ENCODE measurements around the gene ARHGAP22.

ARHGAP22 gene

GRCh38 chr10:48496831-48497779 lies 107.8 kb downstream of the ARHGAP22 start:
- DNase-seq (ENCODE audit: low read depth), result peak; percentile 49

GRCh38 chr10:48496105-48496830 lies 108.6 kb downstream of the ARHGAP22 start:
- no peak for DNase-seq (ENCODE audit: low read depth)

DNA sequence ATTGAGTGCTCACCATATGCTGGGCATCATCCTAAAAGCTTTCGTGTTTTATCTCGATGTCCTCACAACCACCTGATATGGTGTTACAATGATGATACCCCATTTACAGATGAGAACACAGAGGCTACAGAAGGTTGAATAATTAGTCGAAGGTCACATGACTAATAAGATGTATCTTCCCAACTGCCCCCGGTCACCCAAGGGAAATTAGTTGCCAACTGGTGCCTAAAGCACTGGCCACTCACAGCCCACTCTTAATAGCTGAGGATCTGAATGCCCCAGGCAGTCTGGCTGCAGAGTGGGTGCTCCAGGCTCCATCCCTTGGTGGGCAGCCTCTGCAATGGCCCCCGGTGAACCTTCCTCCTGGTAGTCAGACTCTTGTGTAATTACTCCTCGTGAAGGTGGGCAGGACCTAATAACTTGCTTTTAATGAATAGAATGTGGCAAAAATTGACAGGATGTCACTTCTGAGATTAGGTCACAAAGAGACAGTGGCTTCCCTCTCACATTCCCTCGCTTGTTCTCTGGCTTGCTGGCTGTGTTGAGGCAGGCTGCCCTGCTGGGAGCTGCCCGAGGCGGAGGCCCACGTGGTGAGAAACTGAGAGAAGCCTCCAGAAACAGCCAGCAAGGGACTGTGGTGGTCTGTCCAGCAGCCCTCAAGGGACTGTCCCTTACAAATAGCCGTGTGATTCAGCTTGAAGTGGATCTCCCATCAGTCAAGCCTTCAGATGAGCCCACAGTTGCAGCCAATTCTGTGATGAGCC lies 109.4 kb downstream of the ARHGAP22 start:
- no peak for DNase-seq (ENCODE audit: low read depth)

DNA sequence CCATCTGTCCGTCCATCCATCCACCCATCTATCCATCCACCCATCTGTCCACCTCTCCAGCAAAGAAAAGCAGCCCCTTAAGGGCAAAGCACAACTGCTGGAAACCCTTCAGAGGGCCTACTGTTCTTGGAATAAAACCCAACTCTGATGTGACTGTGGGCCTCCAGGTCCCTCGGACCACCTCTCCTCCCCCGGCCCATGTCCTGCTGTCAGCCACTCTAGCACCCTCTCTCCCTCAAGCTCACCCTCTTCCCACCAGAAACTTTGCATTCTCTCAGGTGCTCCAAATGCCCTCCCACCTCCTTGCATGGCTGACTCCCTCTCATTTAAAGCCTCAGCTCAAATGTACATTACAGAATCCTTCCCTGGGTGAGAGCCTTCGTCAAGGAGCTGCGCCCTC lies 110.3 kb downstream of the ARHGAP22 start:
- no peak for DNase-seq (ENCODE audit: low read depth)

DNA sequence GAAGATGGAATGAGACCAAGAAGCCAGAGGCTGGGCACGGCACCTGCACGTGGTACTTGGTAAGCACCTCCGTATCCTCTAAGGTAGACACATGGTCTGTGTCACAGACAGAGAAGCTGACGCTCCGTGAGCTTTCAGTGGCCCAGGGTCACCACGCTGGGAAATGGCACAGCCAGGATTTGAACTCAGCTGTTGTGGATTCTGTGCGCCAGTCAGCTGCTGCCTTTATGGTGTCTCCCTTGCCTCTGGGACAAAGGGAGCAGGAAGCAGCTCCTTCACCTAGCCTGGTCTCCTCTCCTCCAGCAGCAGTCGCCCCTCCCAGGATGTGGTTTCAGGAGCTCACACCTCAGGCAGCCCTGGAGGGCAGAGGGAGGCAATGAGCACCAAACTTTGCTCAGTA lies 110.8 kb downstream of the ARHGAP22 start:
- no peak for DNase-seq (ENCODE audit: low read depth)

GRCh38 chr10:48493083-48493871 lies 111.6 kb downstream of the ARHGAP22 start:
- no peak for DNase-seq (ENCODE audit: low read depth)

DNA sequence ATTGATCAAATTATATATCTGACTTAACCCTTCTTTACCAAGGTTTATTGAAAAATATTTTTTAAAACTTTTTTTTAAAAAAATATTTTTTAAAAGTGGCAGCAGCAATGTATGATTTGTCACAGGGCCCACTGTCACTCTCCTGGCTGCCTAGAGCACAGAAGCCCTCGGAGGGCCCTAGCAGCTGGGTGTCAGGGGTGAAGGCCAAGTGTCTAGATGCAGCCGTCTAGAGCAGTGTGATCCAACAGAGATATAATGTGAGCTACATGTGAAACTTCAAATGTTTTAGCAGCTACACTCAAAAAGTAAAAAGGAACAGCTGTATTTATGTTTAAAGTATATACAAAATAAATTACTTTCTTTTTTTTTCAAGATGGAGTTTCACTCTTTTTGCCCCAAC lies 112.7 kb downstream of the ARHGAP22 start:
- no peak for DNase-seq (ENCODE audit: low read depth)

GRCh38 chr10:48491392-48492139 lies 113.3 kb downstream of the ARHGAP22 start:
- no peak for DNase-seq (ENCODE audit: low read depth)

GRCh38 chr10:48490946-48491345 lies 113.9 kb downstream of the ARHGAP22 start:
- DNase-seq (ENCODE audit: low read depth), result no peak

GRCh38 chr10:48490571-48490940 lies 114.3 kb downstream of the ARHGAP22 start:
- DNase-seq (ENCODE audit: low read depth), result no peak

- DNase-seq (ENCODE audit: low read depth), result no peak
Observed at GRCh38 chr10:48489099-48489498, 115.8 kb downstream of the ARHGAP22 start.

GRCh38 chr10:48487244-48487643 lies 117.6 kb downstream of the ARHGAP22 start:
- no peak for DNase-seq (ENCODE audit: low read depth)

- no peak for DNase-seq (ENCODE audit: low read depth)
Observed at GRCh38 chr10:48485711-48486110, 119.2 kb downstream of the ARHGAP22 start.

DNA sequence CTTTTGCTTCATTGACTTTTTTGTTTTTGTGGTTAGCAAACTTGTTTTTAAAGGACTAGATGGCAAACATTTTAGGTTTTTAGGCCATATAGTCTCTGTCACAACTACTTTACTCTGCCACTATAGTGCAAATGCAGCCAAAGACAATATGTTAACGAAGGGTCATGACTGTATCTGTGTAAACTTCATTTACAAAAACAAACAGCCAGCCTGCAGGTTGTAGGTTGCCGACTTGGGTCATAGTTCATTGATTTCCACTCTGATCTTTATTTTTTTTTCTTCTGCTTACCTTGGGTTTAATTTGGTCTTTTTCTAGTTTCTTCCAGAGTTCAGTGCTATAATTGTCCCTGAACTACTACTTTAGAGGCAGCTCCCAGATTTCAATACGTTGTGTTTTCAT lies 120.0 kb downstream of the ARHGAP22 start:
- no peak for DNase-seq (ENCODE audit: low read depth)

GRCh38 chr10:48482207-48482606 lies 122.7 kb downstream of the ARHGAP22 start:
- DNase-seq (ENCODE audit: low read depth), result no peak

GRCh38 chr10:48481385-48481784 lies 123.5 kb downstream of the ARHGAP22 start:
- no peak for DNase-seq (ENCODE audit: low read depth)

- no peak for DNase-seq (ENCODE audit: low read depth)
Observed at GRCh38 chr10:48480397-48481374, 124.2 kb downstream of the ARHGAP22 start.

- DNase-seq (ENCODE audit: low read depth), result no peak
Observed at GRCh38 chr10:48478980-48479811, 125.7 kb downstream of the ARHGAP22 start.

- DNase-seq (ENCODE audit: low read depth), result no peak
Observed at GRCh38 chr10:48478469-48478868, 126.4 kb downstream of the ARHGAP22 start.

Data from GM04504 (cell line).